GM21515 (cell line): ENCODE measurements around the gene WWC1.
A peak's percentile ranks its signal among the peaks of the same experiment; 100 is the strongest.

Experiments
- ATAC-seq: cut with Tn5 transposase; IDR thresholded peaks from one replicate; pipeline ENCODE4 v1.9.1; 2021; ENCODE audit not compliant: unreplicated experiment

The WWC1 gene

DNA sequence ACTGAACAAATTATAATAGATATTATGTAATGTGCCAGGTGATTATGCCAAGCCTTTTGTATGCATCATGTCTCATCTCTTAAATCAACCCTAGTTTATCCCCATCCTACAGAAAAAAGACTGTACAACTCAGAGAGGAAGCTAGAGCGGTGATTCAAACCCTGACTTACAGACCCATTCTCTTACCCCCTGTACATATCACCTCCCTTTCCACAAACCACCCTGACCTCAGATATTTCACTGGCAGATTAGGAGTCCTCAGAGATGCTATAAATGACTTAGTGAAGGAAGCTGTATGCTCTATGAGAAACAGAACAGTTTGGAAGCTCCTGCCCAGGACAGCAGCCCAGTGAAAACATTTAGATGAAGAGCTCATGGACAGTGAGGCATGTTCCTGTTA is 115.8 kb downstream of the WWC1 start:
- no peak for ATAC-seq

DNA sequence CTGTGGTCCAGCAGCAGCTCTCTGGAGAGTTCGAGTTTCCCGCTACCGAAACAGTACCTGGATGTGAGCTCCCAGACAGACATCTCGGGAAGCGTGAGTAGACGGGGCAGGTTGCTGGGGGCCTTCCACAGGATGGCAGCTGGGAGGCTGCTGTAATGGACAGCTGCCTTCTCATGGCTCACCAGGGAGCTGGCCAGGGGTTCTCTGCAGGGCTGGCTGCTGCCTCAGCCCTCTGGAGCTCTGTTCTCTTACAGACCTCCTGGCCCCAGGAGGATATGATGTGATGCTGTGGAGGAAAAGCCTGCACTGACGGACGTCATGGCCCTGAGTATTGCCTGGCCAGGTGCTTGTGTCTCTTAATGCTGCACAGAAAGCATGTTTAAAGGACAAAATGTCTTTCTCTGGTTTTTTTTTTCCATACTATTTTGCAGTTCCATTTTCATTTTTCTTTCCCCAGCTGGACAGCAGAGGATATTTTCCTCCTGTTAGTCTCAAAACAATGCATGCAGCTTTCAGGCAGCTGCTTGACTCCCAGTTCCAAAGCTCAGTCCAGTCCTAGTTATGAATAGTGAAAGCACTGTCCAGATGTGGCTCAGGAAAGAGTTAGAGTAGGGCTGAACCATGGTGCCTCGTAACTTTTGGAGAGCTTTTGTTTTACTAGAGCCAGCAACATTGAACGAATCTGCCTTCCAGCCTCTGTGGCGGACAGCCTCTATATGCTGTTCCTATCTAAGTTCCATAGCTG is 117.3 kb downstream of the WWC1 start:
- ATAC-seq: no peak

DNA sequence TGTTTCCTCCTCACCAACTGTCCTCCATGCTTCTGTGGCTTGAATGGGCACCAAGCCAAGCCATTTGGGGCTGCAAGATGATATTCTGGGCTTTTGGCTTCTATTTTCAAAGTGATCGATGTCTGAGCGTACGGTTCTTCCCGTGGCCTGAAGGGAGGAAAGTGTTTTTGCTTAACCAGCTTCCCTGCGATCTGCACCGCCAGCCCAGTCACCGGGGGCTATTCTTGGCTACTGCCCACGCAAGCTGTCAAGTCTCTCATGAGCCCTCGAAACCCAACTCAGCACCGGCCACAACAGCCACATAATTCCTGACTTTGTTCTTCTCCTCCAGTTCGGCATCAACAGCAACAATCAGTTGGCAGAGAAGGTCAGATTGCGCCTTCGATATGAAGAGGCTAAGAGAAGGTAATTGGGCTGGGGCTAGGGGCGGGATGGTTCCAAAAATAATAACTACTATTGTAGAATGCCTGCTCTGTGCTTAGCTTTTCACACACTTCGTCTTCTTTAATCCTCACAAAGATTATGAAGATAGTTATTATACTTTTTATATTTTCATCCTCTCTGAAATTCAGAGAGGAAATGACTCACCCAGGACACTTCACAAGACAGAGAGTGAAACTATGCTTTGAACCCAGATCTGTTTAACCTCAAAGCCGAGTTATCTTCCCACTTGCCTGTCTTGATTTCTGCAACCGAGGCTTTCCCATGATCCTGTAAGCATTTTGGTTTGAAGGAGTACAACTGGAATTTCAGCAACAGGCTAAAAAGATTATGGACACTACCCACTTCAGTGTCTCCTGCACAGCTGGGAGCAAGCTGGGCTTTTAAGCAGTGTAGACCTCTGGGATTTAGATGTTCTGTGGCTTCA is 118.4 kb downstream of the WWC1 start:
- ATAC-seq: peak; percentile 62

DNA sequence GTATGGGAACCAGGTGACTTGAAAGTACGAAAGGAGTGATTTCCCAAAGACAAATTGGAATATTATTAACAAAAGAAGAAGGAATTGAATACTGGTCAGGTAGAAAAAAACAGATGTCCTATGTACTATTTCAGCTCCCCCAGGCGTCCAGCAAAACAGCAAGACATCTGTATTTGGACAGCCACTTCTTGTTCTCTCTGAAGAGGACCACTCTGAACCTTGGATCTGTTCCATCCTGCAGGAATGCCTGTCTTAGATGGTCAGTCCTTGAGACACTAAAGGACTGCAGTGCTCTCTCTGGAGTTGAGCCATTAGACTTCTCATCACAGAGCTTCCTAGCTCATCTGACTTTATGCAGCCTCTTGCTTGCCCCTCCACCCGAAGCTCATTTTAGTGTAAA is 120.4 kb downstream of the WWC1 start:
- no peak for ATAC-seq

DNA sequence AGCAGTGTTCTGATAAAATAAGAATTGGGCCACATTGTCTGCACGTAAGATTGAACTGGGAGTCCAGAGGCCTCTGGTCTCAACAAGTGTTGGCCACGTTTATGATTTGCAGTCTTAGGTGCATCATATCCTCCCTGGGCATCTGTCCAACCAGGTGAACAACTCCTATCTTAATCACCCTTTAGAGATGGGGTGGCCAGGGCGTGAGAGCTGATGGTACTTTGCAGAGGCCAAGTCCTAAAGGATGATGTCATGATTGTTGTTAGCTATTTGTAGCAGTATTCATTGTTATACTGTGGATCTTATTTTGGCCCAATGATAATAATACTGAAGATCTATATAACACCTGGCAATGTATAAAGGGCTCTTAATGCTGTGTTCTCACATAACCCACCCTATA is 121.6 kb downstream of the WWC1 start:
- no peak for ATAC-seq

DNA sequence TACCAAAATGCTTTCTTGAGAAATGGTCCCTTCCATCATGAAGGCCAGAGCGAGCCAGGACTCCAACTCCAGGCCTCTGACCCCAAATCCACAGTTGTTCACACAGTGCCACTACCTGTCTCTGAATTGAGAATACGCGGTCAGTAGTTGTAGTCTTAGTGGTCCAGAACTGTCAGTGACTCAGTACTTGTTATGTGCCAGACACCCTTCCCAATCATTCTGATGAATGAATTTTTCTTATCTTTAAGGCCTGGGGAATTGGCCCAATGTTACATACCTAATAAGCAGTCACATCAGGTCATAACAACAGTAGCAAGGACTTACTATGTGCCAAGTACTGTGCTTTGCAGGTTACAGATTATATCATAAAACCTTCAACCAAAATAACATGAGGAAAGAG is 122.2 kb downstream of the WWC1 start:
- ATAC-seq: no peak

DNA sequence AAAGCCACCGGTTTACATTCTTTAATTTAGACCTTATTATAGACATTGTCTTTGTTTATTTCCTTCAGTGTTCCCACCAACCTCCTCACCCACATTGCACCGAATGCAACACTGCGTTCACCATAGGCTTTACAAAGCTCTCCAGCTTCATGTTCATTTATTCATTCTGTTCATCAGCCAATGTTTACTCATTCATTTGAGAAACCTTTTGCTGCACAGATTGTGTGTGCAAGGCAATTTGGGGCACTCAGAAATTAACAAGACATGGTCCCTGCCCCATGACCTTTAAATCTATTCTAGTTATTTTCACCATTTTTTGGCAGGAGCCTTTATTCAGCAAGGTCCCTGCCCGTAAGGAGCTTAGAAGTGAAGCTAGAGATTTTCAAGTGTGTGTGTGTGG is 124.0 kb downstream of the WWC1 start:
- no peak for ATAC-seq

DNA sequence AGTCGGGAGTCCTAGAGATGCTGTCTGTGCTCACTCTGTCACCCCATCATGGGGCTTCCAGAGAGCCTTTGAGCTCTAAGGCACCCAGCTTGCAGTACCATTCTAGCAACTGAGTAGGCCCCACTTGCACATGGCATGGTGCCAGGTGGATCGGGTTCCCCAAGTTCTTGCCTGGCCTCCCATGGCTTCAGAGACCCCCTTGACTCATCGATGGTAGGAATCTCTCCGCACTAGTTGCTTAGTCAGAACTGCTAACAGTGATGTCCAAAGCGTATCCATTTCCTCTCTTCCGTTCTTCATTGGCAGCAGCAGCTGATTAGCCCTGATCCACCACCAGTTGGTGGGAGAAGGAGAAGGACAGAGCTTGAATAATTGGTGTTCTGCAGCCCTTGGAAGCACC is 124.5 kb downstream of the WWC1 start:
- no peak for ATAC-seq

DNA sequence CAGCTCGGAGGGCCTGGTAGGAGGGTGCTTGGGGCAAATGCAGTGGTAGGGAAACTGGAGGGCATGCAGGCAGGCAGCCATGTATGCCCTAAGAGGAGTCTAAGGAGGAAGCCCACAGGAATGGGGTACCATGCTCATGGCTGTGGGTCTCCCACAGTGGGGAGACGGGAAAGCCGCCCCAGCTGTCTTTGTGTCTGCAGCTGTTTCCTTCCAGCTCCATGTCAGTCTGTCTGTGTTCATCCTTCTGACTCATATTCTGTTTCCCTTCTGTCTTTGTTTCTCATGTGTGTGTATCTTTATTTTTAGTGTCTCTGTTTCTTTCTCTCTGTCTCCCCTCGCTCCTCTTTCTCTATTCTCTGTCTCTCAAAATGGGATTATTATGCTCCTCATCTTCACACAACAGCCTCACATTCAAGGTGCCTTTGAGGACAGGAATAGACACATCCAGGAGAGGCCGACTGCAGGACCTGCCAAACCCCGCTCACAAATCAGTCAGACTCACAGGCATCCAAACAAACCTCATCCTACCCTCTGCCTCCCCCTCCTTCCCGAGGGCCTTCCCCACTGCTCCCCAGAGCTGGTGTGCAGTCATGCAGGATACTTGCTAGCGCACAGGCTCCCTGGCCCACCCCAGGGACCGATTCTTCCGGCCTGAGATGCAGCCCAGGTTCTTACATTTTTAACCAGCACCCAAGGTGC is 126.4 kb downstream of the WWC1 start:
- no peak for ATAC-seq

DNA sequence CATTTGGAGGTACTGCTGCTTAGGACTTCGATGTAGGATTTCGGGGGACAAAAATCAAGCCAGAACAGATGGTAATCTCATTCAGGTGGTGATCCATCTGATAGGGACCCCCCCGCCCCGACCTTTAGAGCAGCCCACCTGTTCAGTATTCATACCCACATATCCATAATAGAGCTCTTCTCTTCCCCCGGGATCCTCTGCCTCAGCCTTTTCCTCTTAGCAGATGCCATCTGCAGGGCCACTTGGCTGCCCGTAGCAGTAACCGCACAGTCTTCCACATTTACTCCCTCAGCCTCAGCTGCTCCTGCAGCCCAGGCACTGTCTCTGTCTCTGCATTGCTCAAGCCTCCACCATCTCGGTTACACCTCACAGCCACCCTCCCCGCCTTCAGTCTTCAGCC is 129.0 kb downstream of the WWC1 start:
- ATAC-seq: no peak

DNA sequence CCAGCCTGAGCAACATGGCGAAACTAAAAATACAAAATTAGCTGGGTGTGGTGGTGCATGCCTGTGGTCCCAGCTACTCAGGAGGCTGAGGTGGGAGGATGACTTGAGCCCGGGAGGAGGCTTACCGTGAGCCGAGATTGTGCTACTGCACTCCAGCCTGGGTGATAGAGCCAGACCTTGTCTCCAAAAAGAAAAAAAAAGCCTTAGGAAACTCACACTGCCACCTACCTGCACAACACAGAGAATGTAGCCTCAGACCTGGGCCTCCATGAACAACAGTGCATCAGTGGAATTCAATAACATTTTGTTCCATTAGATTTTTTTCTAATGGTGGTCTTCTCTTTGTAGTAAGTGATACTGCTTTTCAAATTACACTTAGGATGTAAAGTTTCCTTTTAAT is 131.0 kb downstream of the WWC1 start:
- no peak for ATAC-seq

DNA sequence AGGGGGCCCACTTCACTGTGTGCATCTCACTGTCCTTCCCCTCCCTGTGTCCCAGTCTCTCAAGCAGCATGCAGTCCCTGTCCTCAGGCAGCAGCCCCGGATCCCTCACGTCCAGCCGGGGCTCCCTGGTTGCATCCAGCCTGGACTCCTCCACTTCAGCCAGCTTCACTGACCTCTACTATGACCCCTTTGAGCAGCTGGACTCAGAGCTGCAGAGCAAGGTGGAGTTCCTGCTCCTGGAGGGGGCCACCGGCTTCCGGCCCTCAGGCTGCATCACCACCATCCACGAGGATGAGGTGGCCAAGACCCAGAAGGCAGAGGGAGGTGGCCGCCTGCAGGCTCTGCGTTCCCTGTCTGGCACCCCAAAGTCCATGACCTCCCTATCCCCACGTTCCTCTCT is 132.0 kb downstream of the WWC1 start:
- ATAC-seq: no peak

DNA sequence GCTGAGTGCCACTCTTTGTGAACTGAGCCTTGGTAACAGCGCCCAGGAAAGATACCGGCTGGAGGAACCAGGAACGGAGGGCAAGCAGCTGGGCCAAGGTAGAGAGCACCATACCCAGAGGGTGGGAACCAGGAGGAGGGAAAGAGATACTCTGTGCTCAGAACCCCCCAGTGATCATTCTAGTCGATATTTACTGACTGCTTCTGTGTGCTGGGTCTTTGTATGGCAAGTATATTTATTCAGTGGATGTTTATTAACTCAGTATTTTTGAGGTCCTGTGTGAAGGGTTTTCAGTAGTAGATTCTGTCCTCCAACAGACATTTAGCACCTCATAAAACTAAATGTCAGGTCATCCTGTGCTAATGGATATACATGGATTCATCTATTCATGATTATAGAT is 132.5 kb downstream of the WWC1 start:
- ATAC-seq: no peak

DNA sequence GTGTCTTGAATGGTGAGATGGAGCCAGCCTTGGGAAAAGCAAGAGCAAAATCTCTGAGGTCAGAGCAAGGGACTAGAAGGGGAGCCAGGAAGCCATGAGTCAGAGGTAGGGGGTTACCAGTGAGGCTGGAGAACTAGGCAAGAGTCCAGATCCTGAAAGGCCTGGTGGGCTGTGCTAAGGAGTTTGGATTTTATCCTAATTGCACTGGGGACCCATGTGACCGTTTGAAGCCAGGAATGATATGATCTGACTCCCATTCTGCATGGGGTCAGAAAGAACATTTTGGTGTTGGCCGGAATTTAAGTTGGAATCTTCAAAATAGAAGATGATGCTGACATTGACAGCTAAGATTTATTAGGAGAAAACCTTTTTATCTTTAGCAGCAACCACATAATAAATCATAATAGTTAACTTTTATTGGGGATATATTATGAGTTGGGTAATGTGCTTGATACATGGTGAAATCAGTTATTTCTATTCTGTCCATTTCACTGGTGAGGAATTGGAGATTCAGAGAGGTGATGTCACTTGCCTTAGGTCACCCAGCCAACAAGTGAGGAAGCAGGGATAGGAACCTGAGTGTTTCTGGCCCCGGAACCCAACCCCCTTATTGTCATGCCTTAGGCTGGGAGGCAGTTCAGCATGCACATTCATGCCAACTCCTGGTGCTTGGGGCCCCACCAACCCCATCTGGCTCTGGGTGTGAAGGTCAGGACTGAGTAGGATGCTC is 133.3 kb downstream of the WWC1 start:
- no peak for ATAC-seq

DNA sequence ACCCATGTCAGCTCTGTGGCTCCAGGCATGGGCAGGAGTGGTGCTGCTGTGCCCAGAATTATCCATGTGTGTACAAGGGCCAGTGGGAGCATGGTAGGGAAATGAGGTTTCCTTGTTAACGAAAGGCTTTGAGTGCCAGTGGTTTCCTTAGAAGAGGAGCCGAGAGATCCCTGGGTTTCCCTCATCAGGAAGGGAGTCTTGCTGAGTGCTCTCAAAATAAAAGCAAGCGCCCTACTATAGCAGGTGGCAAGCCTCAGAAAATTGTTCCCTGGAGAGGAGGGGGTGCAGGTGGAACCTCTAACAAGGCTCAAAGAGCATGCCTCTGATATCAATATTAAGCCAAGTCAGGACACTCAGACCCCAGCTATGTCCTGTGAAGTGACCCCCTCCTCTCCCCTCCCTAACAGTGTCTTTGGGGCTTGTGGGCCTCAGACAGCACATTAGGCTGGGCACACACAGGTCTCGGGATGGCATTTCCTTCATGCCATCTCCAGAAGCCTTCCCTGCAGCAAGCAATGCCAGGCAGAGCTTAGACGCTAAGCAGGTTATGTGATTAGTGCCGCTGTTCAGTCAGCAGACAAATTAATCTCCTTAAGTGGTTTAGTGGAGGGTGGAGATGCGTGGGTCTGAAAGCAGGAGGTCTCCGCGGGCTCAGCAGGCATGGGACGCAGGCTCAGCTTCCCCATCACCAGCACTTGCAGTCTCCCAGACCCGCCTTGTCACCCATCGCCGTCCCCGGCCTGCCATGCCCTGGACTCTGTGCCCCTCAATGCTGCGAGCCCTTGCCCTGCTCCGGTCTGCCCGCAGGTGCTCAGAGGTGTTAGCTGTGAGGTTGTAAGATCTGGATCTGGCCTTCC is 134.8 kb downstream of the WWC1 start:
- no peak for ATAC-seq

DNA sequence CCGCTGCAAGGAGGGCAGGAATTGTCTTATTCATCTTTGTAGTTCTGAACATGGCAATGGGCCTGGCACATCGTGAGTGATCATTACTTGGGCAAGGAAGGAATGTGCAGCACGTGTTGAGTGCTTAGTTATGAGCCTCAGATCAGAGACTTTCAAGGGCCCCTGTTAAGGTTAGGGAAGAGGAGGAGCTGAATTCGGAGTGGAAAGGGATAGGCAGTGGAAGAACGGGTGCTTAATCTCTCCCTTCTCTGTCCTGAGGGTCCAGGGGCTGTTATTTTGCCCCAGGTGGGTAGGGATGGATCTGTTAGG is 135.4 kb downstream of the WWC1 start:
- ATAC-seq: no peak

DNA sequence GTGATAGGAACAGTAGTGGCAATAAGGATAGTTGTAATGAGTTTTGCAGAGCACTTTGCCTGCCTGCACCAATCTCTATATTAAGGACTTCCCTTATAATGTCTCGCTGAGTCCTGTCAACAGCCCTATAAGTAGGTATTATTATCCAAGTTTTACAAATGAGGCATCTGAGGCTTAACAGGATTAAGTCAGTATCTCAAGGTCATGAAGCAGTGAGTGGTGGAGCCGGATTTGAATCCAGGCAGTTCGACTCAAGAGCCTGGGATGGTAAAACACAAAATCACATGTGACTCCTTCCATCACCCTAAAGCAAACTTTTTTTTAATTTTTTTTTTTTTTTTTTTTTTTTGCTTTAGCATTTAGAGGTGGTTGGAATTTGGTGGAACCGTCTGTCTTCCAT is 135.8 kb downstream of the WWC1 start:
- ATAC-seq: no peak

DNA sequence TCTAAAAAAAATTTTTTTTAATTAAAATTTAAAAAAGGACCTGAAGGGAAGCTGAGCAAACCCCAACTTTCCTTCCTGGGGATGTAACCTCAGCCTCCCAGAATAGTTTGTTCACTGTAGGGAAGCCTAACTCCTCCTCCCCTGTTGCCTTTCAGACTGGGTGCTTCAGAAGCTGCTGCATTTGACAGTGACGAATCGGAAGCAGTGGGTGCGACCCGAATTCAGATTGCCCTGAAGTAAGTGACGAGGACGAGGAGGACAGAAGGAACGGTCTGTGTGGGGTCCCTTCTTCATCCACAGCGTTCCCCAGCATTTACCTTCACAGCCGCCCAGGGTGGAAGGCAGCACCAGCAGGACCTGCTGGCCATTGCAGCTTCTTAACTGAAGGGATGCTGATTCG is 137.1 kb downstream of the WWC1 start:
- ATAC-seq: no peak

DNA sequence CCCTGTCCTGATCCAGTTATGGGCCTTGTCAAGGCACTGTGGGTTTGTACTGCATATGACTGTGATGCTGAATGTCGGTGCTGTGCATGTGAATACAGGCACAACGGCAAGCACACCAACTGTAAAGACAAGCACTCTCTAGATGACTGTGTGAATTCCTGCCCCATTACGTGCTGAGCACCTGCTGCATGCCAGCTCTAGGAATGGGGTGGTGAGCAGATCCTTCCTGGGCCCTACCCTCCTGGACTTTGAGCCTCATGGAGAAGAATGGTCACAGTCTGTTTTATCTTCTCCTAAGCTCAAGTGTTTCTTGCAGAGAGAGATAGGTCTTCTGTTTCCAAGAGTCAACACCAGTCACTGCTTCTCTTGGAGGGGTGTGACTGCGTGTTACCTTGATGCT is 138.9 kb downstream of the WWC1 start:
- no peak for ATAC-seq

DNA sequence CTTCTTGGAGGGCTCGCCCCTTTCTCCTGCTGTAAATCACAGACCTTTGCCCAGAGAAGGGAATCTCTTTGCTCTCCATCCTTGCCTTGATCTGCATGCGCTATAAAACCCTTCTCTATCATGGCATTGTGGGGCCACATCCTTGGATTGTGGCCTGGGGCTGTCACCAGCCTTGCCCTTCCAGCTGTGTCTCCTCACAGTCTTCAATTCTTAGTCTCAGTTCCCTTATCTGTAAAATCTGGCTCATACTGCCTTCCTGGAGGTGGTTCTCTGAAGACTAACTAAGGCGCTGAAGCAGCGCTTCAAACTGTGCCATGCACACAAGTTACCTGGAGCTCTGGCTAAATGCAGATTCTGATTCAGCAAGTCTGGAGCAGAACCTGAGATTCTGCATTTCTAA is 141.5 kb downstream of the WWC1 start:
- no peak for ATAC-seq

DNA sequence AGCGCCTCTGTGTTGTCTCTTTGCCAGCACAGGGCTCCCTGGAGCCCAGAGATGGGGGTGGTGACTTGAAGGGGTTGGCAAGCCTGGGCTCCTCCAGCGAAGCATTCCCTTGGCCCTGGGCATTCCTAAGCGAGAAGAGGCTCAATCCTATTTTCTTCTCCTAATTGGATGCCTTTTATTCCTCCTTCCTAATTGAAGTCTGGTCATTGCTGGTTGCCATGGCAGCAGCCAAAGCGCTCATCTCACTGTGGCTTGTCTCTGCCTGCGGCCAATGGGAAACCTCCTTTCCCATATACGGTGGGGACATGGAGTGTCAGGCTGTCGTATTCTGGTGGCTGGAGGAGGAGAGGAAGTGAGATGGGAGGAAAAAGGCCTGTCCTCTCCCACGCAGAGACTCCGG is 142.6 kb downstream of the WWC1 start:
- no peak for ATAC-seq
